ENCODE results near the gene CUTA.
"Not testable (repeated sequence)": the region's sequence is repeated elsewhere in the genome, so short reads cannot be mapped to it uniquely, and the experiment has no call there.

CUTA gene

GRCh38 chr6:33405386-33405940 lies 12.4 kb downstream of the CUTA start:
- peaks cover 11% of the 10 kb centered on the region for H3K4me1 ChIP-seq (ENCODE audit: insufficient read depth, low read length, poor library complexity, severe bottlenecking)
- peaks cover 20% of the 10 kb centered on the region for H4K20me1 ChIP-seq (ENCODE audit: insufficient read depth, low read length, poor library complexity, severe bottlenecking)
- H3K79me2 ChIP-seq (ENCODE audit: insufficient read depth, low read length) = peaks cover 44% of the 10 kb centered on the region; the same call in 1 of the 2 replicates
- H3F3A ChIP-seq (ENCODE audit: low read depth) = peaks cover 19% of the 10 kb centered on the region
- no peaks in the 10 kb centered on the region for H3K27me3 ChIP-seq (ENCODE audit: insufficient read depth, low read length, poor library complexity, severe bottlenecking)
- TF ChIP-seq, protein P1, sequence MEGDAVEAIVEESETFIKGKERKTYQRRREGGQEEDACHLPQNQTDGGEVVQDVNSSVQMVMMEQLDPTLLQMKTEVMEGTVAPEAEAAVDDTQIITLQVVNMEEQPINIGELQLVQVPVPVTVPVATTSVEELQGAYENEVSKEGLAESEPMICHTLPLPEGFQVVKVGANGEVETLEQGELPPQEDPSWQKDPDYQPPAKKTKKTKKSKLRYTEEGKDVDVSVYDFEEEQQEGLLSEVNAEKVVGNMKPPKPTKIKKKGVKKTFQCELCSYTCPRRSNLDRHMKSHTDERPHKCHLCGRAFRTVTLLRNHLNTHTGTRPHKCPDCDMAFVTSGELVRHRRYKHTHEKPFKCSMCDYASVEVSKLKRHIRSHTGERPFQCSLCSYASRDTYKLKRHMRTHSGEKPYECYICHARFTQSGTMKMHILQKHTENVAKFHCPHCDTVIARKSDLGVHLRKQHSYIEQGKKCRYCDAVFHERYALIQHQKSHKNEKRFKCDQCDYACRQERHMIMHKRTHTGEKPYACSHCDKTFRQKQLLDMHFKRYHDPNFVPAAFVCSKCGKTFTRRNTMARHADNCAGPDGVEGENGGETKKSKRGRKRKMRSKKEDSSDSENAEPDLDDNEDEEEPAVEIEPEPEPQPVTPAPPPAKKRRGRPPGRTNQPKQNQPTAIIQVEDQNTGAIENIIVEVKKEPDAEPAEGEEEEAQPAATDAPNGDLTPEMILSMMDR (conservative IDR thresholded peaks at IDR 0.05; ENCODE audit: low read length) = no peak
- no peak for TF ChIP-seq EZH2phosphoT487 (IDR thresholded peaks at IDR 0.05; ENCODE audit: borderline replicate concordance)
- no peak overlapping the region for H2AFZ ChIP-seq (ENCODE audit: low read length)
- peak overlapping the region; percentile 37 for H3K4me2 ChIP-seq (ENCODE audit: low read depth, low read length, poor library complexity, severe bottlenecking)
- H3K9ac ChIP-seq (ENCODE audit: low read depth, low read length, poor library complexity, severe bottlenecking) = no peak overlapping the region
- H3K4me3 ChIP-seq (ENCODE audit: low read length, poor library complexity, severe bottlenecking) = no peak overlapping the region
- H3K9me3 ChIP-seq (ENCODE audit: insufficient read depth, low read depth, low read length) = no peaks in the 10 kb centered on the region
- H3K36me3 ChIP-seq (ENCODE audit: insufficient read depth, low read length) = peaks cover 77% of the 10 kb centered on the region; the same call in 1 of the 2 replicates
- H3K9me2 ChIP-seq (replicated peaks; ENCODE audit: low read depth, low read length) = no peaks in the 10 kb centered on the region

GRCh38 chr6:33404884-33405283 lies 13.0 kb downstream of the CUTA start:
- Histone ChIP-seq H3K27me3 (ENCODE audit: insufficient read depth, low read length, poor library complexity, severe bottlenecking) (no peaks in the 10 kb centered on the region), H4K20me1 (ENCODE audit: insufficient read depth, low read length, poor library complexity, severe bottlenecking) (peaks cover 20% of the 10 kb centered on the region), H3K4me3 (ENCODE audit: low read length, poor library complexity, severe bottlenecking) (no peak overlapping the region), H3F3A (ENCODE audit: low read depth) (peaks cover 19% of the 10 kb centered on the region), H3K36me3 (ENCODE audit: insufficient read depth, low read length) (peaks cover 83% of the 10 kb centered on the region; the same call in 1 of the 2 replicates), H3K9ac (ENCODE audit: low read depth, low read length, poor library complexity, severe bottlenecking) (no peak overlapping the region), H3K4me2 (ENCODE audit: low read depth, low read length, poor library complexity, severe bottlenecking) (no peak overlapping the region), H3K9me3 (ENCODE audit: insufficient read depth, low read depth, low read length) (no peaks in the 10 kb centered on the region), H3K9me2 (replicated peaks; ENCODE audit: low read depth, low read length) (no peaks in the 10 kb centered on the region), H3K4me1 (ENCODE audit: insufficient read depth, low read length, poor library complexity, severe bottlenecking) (peaks cover 10% of the 10 kb centered on the region), H3K79me2 (ENCODE audit: insufficient read depth, low read length) (peaks cover 50% of the 10 kb centered on the region; the same call in 1 of the 2 replicates), H2AFZ (ENCODE audit: low read length) (no peak overlapping the region)
- no peak for TF ChIP-seq EZH2phosphoT487 (IDR thresholded peaks at IDR 0.05; ENCODE audit: borderline replicate concordance)
- TF ChIP-seq, protein P1 (conservative IDR thresholded peaks at IDR 0.05; ENCODE audit: low read length) = no peak

- not testable (repeated sequence) for H3F3A ChIP-seq (ENCODE audit: low read depth); H3K9ac ChIP-seq (ENCODE audit: low read depth, low read length, poor library complexity, severe bottlenecking); H3K27me3 ChIP-seq (ENCODE audit: insufficient read depth, low read length, poor library complexity, severe bottlenecking); H3K9me2 ChIP-seq (replicated peaks; ENCODE audit: low read depth, low read length); H3K4me2 ChIP-seq (ENCODE audit: low read depth, low read length, poor library complexity, severe bottlenecking); H2AFZ ChIP-seq (ENCODE audit: low read length); H3K9me3 ChIP-seq (ENCODE audit: insufficient read depth, low read depth, low read length); H3K4me3 ChIP-seq (ENCODE audit: low read length, poor library complexity, severe bottlenecking)
- Histone ChIP-seq H3K36me3 (ENCODE audit: insufficient read depth, low read length) (peaks cover 70% of the 10 kb centered on the region; the same call in 1 of the 2 replicates), H4K20me1 (ENCODE audit: insufficient read depth, low read length, poor library complexity, severe bottlenecking) (peaks cover 41% of the 10 kb centered on the region), H3K4me1 (ENCODE audit: insufficient read depth, low read length, poor library complexity, severe bottlenecking) (peaks cover 22% of the 10 kb centered on the region), H3K79me2 (ENCODE audit: insufficient read depth, low read length) (peaks cover 94% of the 10 kb centered on the region)
Observed at GRCh38 chr6:33399881-33400280, 18.0 kb downstream of the CUTA start.

GRCh38 chr6:33398601-33399000 lies 19.3 kb downstream of the CUTA start:
- not testable (repeated sequence) for H2AFZ ChIP-seq (ENCODE audit: low read length); H3F3A ChIP-seq (ENCODE audit: low read depth); H3K9ac ChIP-seq (ENCODE audit: low read depth, low read length, poor library complexity, severe bottlenecking); H3K27me3 ChIP-seq (ENCODE audit: insufficient read depth, low read length, poor library complexity, severe bottlenecking); H3K4me2 ChIP-seq (ENCODE audit: low read depth, low read length, poor library complexity, severe bottlenecking); H3K9me3 ChIP-seq (ENCODE audit: insufficient read depth, low read depth, low read length); H3K9me2 ChIP-seq (replicated peaks; ENCODE audit: low read depth, low read length); H3K4me3 ChIP-seq (ENCODE audit: low read length, poor library complexity, severe bottlenecking)
- peaks cover 44% of the 10 kb centered on the region for H4K20me1 ChIP-seq (ENCODE audit: insufficient read depth, low read length, poor library complexity, severe bottlenecking)
- H3K36me3 ChIP-seq (ENCODE audit: insufficient read depth, low read length) = peaks cover 57% of the 10 kb centered on the region; the same call in 1 of the 2 replicates
- H3K4me1 ChIP-seq (ENCODE audit: insufficient read depth, low read length, poor library complexity, severe bottlenecking) = peaks cover 33% of the 10 kb centered on the region
- H3K79me2 ChIP-seq (ENCODE audit: insufficient read depth, low read length) = peaks cover 95% of the 10 kb centered on the region
